Measurements from ENCODE around the gene ACOXL.

- TF ChIP-seq ZNF660 (tag by site-specific recombination; IDR thresholded peaks at IDR 0.05) (no peak), CTCF (tag by site-specific recombination; IDR thresholded peaks at IDR 0.05) (no peak), HIC1 (tag by site-specific recombination; IDR thresholded peaks at IDR 0.05) (no peak), ZNF274 (IDR thresholded peaks at IDR 0.05; ENCODE audit: low read length) (no peak), ZNF274 (tag by site-specific recombination; IDR thresholded peaks at IDR 0.05; ENCODE audit: borderline replicate concordance) (no peak), PATZ1 (tag by site-specific recombination; IDR thresholded peaks at IDR 0.05) (no peak), BCL11A (tag by site-specific recombination; IDR thresholded peaks at IDR 0.05; ENCODE audit: low read depth) (no peak), ZBTB21 (tag by site-specific recombination; IDR thresholded peaks at IDR 0.05) (no peak), ZFP41 (tag by site-specific recombination; IDR thresholded peaks at IDR 0.05; ENCODE audit: borderline replicate concordance) (no peak), ZSCAN18 (tag by site-specific recombination; IDR thresholded peaks at IDR 0.05) (no peak), ZXDB (tag by site-specific recombination; IDR thresholded peaks at IDR 0.05) (no peak), ZNF610 (tag by site-specific recombination; IDR thresholded peaks at IDR 0.05; ENCODE audit: borderline replicate concordance) (no peak)
These were observed 83.6 kb downstream of the ACOXL start for GRCh38 chr2:110815938-110816337.

All from HEK293 (cell line).